Naive thymus-derived CD4-positive, alpha-beta T cell (primary cell): ENCODE measurements around the gene TMEM40. TPM values are rescaled to one million over a fixed set of nuclear protein-coding genes. Genes with fewer than 3 reads are reported as not detected.
"Not testable (repeated sequence)": the region's sequence is repeated elsewhere in the genome, so short reads cannot be mapped to it uniquely, and the experiment has no call there.

Experiments
- ATAC-seq: fragments of 150-1000 bp; cut with Tn5 transposase; 2 replicates; pipeline ENCODE4 v1.10.0; 2021; ENCODE audit warnings: mild to moderate bottlenecking, moderate library complexity
- CTCF ChIA-PET: fragments of 350-600 bp; sonication (Branson Sonifier 250); formaldehyde crosslinking; loops from one replicate; lab custom pipeline; 2021; ENCODE audit warnings: antibody characterized with exemption; lab: Charles Lee
- POLR2A ChIA-PET: fragments of 350-600 bp; sonication (Branson Sonifier 250); formaldehyde crosslinking; loops from one replicate; lab custom pipeline; 2021; ENCODE audit warnings: antibody characterized with exemption, inconsistent platforms; lab: Charles Lee
- DNase-seq, 9 donors: peaks; one replicate each; pipeline versions ENCODE4 v3.0.0 to v3.0.0-alpha.2; 2020 to 2022; ENCODE audit warnings: mixed read lengths in 1 of 9
- H3K27ac ChIP-seq: one replicate; pipeline ENCODE4 v1.7.0; 2013; ENCODE audit warnings: mild to moderate bottlenecking, low read depth, low read length, moderate library complexity
- H3K27me3 ChIP-seq, 2 donors: one replicate each; pipeline ENCODE4 v1.7.0; 2013; ENCODE audit warnings: low read length in 2 of 2, mild to moderate bottlenecking in 2 of 2, moderate library complexity in 2 of 2; ENCODE audit not compliant: control insufficient read depth in 2 of 2, insufficient read depth in 2 of 2
- H3K36me3 ChIP-seq, 3 experiments: 1 replicate in 2 of 3; 2 replicates in 1 of 3; pipeline ENCODE4 v1.7.0; 2013; ENCODE audit warnings: low read length in 3 of 3, mild to moderate bottlenecking in 3 of 3, moderate library complexity in 1 of 3; ENCODE audit not compliant: insufficient read depth in 3 of 3, control insufficient read depth in 2 of 3
- H3K4me1 ChIP-seq, 2 donors: one replicate each; pipeline ENCODE4 v1.7.0; 2013; ENCODE audit warnings: low read length in 2 of 2, mild to moderate bottlenecking in 2 of 2, moderate library complexity in 1 of 2; ENCODE audit not compliant: control insufficient read depth in 2 of 2, insufficient read depth in 2 of 2
- H3K4me3 ChIP-seq: 2 replicates; pipeline ENCODE4 v1.7.0; 2013; ENCODE audit warnings: mild to moderate bottlenecking, low read length
- H3K9me3 ChIP-seq, 3 experiments: 1 replicate in 2 of 3; 2 replicates in 1 of 3; pipeline ENCODE4 v1.7.0; 2013; ENCODE audit warnings: low read length in 3 of 3; ENCODE audit not compliant: control insufficient read depth in 2 of 3
- H3K27ac Mint-ChIP-seq, 9 donors: one replicate each; pipeline ENCODE4 v1.8.0; 2020 to 2022; ENCODE audit warnings: mixed read lengths in 9 of 9, mild to moderate bottlenecking in 8 of 9, moderate library complexity in 5 of 9, inconsistent platforms in 2 of 9
- H3K27me3 Mint-ChIP-seq, 5 donors: one replicate each; pipeline ENCODE4 v1.8.0; 2021 to 2022; ENCODE audit warnings: mixed read lengths in 5 of 5, mild to moderate bottlenecking in 1 of 5
- H3K36me3 Mint-ChIP-seq, 5 donors: one replicate each; pipeline ENCODE4 v1.8.0; 2020 to 2022; ENCODE audit warnings: mixed read lengths in 5 of 5, mild to moderate bottlenecking in 3 of 5, inconsistent platforms in 1 of 5
- H3K4me1 Mint-ChIP-seq, 7 donors: one replicate each; pipeline ENCODE4 v1.8.0; 2020 to 2022; ENCODE audit warnings: mixed read lengths in 7 of 7, mild to moderate bottlenecking in 3 of 7, inconsistent platforms in 1 of 7
- H3K4me3 Mint-ChIP-seq, 10 donors: one replicate each; pipeline ENCODE4 v1.8.0; 2020 to 2022; ENCODE audit warnings: mild to moderate bottlenecking in 10 of 10, mixed read lengths in 10 of 10, moderate library complexity in 6 of 10, inconsistent platforms in 2 of 10
- H3K9me3 Mint-ChIP-seq, 11 donors: one replicate each; pipeline ENCODE4 v1.8.0; 2020 to 2022; ENCODE audit warnings: mixed read lengths in 11 of 11, mild to moderate bottlenecking in 4 of 11, inconsistent platforms in 1 of 11, moderate library complexity in 1 of 11
- intact Hi-C, 2 donors: fragments of 100-400 bp; cut with micrococcal nuclease; formaldehyde crosslinking; loops; one replicate each; pipeline ENCODE4 v1.15.1; 2023
- polyA plus RNA-seq, 2 donors: library from polyadenylated mRNA; unstranded; fragments of 300-500 nt; fragmentation: Illumina TruSeq; gene quantifications; one replicate each; pipeline ENCODE4 v1.2.3, GENCODE V29; 2021
- total RNA-seq, 6 experiments: library from RNA in 5 of 6; stranded (reverse) in 5 of 6; gene quantifications; 1 replicate in 5 of 6; 2 replicates in 1 of 6; pipeline ENCODE4 v1.2.3 and lab custom pipeline; 2021 to 2026

The TMEM40 gene
- total and polyA plus RNA-seq, 7 experiments from 2014 or later: 1.1 TPM; not detected in 6

DNA sequence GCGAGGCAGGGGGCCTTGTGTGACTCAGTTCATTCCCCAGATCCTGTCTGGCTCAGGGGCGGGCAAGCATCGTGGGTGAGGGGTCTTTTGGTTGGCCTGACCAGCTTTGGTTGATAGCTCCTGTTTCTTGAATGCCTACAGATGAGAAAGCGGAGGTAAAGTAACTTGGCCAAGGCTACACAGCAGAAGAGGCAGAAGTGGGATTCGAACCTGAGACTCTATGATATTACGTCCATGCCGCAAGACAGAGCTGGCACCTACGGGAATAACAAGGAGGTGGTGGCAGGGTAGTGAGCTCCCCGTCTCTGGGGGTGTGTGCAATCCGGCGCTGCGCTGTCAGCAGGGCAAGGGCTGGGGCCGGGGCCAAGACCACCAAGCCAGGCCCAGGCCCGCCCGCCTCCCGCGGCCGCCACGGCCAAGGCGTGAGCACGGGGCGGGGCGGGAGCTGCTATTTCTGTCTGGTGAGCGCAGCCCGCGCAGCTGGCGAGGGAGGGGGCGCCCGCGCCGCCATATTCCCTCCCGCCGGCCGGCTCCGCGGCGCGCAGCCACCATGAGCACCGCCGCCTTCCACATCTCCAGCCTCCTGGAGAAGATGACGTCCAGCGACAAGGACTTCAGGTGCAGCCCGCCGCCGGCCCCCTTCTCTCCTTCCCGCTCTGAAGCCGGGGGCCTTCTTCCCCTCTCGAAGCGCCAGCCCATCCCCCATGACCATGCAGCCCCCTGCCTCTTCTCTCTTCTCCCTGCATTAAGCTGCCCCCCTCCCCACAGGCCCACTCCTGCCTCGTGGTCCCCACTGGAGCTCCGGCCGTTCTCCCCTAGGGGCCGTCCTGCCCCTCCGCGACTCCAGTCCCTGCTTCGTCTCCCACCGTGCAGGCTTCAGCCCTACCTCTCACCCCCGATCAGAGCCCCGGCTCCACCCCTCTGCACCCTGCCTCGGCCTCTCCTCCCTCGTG lies 37.4 kb upstream of the TMEM40 start, which contains the start of gene CAND2:
TSS of gene CAND2 (plus strand) at position 510 of the 953 bp plus-strand sequence. CDS start at position 551, 41 bp downstream.
- peak within 1 kb of the TSS; percentile 55 for H3K27ac ChIP-seq
- no peaks in the 10 kb centered on the region for H3K9me3 Mint-ChIP-seq
- ChIA-PET CTCF (interaction anchor here (0.7 to 2.7 kb wide), 6 partner anchors 10 to 201 kb away, joined by 3 to 11 read pairs (median 3); partner anchors contain the start of gene RPL32), POLR2A (interaction anchor here (0.6 to 3.4 kb wide), 3 partner anchors 13 to 342 kb away, joined by 3 to 26 read pairs (median 15); partner anchors contain the start of gene RPL32)
- intact Hi-C loops: loop anchor here in 1 of 2 donors (1.0 to 5.0 kb wide), 3 partner anchors 14 to 134 kb away; partner anchors contain the start of genes RAF1 and RPL32
- peaks cover 0 to 33% (median 6%) of the 10 kb centered on the region in 5 donors for H3K27me3 Mint-ChIP-seq
- H3K9me3 ChIP-seq: no peaks in the 10 kb centered on the region
- ATAC-seq (peak; percentile 82), DNase-seq (peak; percentile 22 to 58 (median 40))
- H3K4me3 ChIP-seq: peak within 1 kb of the TSS; percentile 66
- H3K36me3 Mint-ChIP-seq: no peaks in the 10 kb centered on the region
- H3K27ac Mint-ChIP-seq: peak within 1 kb of the TSS in 8 of 9 donors; percentile 76 to 97 (median 82)
- H3K4me3 Mint-ChIP-seq: peak within 1 kb of the TSS; percentile 74 to 95 (median 89)
- peaks cover 0 to 28% (median 11%) of the 10 kb centered on the region in 7 donors for H3K4me1 Mint-ChIP-seq
- no peaks in the 10 kb centered on the region for H3K27me3 ChIP-seq
- no peaks in the 10 kb centered on the region for H3K36me3 ChIP-seq
- peaks cover 0 to 5% of the 10 kb centered on the region in 2 donors for H3K4me1 ChIP-seq

DNA sequence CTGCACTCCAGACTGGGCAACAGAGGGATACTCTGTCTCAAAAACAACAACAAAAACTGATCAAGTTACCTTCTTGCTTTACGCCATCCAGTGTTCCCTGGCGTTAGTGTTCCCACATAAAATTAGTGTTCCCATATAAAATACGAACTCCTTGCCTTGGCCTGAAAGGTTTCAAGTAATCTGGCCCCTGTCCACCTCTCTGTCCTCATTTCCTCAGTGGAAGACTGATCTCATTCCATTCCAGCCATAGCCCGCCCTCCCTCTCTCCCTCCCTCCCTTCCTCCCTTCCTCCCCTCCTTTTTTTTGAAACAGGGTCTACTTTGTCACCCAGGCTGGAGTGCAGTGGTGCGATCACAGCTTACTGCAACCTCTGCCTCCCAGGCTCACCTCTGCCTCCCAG lies 34.6 kb upstream of the TMEM40 start:
- Histone ChIP-seq H3K27me3 (no peaks in the 10 kb centered on the region), H3K4me1 (peaks cover 0 to 5% of the 10 kb centered on the region in 2 donors), H3K4me3 (no peak overlapping the region), H3K27ac (no peak overlapping the region), H3K9me3 (no peaks in the 10 kb centered on the region), H3K36me3 (no peaks in the 10 kb centered on the region)
- H3K9me3 Mint-ChIP-seq: peaks cover 0 to 2% (median 0%) of the 10 kb centered on the region in 11 donors
- peaks cover 0 to 28% (median 11%) of the 10 kb centered on the region in 7 donors for H3K4me1 Mint-ChIP-seq
- intact Hi-C loops: no loop called here
- H3K27me3 Mint-ChIP-seq: peaks cover 0 to 36% (median 6%) of the 10 kb centered on the region in 5 donors
- DNase-seq: no peak
- no peak overlapping the region for H3K4me3 Mint-ChIP-seq
- POLR2A ChIA-PET: no interaction called here
- CTCF ChIA-PET: no interaction called here
- peak overlapping the region in 1 of 9 donors; percentile 36 for H3K27ac Mint-ChIP-seq
- no peak for ATAC-seq
- H3K36me3 Mint-ChIP-seq: no peaks in the 10 kb centered on the region

DNA sequence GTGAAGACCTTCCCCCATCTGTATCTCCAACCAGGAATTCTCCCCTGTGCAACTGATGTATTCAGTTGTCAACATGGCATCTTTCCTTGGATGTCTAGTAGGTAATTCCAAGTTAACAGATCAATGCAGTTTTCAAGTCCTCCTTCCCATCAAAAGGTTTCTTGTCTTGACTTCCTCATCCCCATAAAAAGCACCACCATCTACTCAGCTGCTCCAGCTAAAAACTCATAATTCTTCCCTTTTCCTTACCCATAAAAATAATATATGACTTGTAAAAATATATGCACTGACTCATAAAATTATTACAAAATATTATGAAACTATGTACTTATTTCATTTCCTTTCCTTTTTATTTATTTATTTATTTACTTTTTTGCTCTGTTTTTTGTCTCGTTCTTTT lies 32.4 kb upstream of the TMEM40 start:
- Histone ChIP-seq H3K4me3 (no peak overlapping the region), H3K36me3 (no peaks in the 10 kb centered on the region), H3K27ac (no peak overlapping the region), H3K9me3 (no peaks in the 10 kb centered on the region), H3K4me1 (peaks cover 0 to 5% of the 10 kb centered on the region in 2 donors), H3K27me3 (no peaks in the 10 kb centered on the region)
- ATAC-seq (no peak), DNase-seq (no peak)
- no peak overlapping the region for H3K27ac Mint-ChIP-seq
- H3K4me1 Mint-ChIP-seq: peaks cover 0 to 14% (median 6%) of the 10 kb centered on the region in 7 donors
- H3K9me3 Mint-ChIP-seq: peaks cover 0 to 2% (median 0%) of the 10 kb centered on the region in 11 donors
- H3K4me3 Mint-ChIP-seq: no peak overlapping the region
- intact Hi-C loops: no loop called here
- ChIA-PET CTCF (interaction anchor here (0.6 to 0.9 kb wide), 2 partner anchors 19 to 100 kb away, joined by 3 read pairs; no protein-coding TSS in a partner anchor), POLR2A (no interaction called here)
- H3K36me3 Mint-ChIP-seq: no peaks in the 10 kb centered on the region
- H3K27me3 Mint-ChIP-seq: peaks cover 0 to 23% (median 6%) of the 10 kb centered on the region in 5 donors

DNA sequence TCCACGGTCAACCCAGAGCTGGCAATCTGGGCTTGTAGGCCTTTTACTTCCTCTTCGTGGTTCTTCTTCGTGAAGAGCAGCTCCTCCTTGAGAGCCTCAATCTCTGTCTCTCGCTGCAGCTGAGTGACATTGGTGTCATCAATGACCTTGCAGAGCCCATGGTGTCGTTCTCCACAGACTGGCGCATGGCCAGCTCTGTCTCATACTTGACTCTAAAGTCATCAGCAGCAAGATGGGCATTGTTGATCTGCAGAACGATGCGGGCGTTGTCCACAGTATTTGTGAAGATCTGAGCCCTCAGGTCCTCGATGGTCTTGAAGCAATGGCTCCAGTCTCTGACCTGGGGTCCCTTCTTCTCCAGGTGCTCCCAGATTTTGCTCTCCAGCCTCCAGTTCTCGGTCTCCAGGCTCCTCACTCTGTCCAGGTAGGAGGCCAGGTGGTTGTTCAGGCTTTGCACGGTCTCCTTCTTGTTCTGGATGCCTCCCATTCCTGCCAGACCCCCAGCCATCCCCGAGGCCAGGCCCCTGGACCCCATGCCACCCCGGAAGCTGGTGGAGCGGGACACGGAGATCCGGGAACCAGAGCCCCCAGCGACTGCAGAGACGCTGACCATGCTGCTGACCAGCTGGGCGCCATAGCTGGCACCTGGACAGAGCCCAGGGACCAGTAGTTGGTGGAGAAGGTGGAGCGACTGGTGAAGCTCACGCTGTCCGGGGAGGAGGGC lies 29.1 kb upstream of the TMEM40 start:
- ChIA-PET CTCF (interaction anchor here (0.6 to 2.7 kb wide), 6 partner anchors 19 to 462 kb away, joined by 3 to 14 read pairs (median 8); partner anchors contain the start of gene RPL32), POLR2A (interaction anchor here (2.2 kb wide), 1 partner anchor 53 kb away, joined by 8 read pairs; the partner anchor contains the start of gene RPL32)
- intact Hi-C loops: loop anchor here (1.0 kb wide), 3 partner anchors 22 to 104 kb away; partner anchors contain the start of gene RPL32 (in 1 of the 2)
- not testable (repeated sequence) for H3K36me3 Mint-ChIP-seq, H3K4me1 ChIP-seq, H3K4me3 ChIP-seq, ATAC-seq, H3K4me3 Mint-ChIP-seq, H3K9me3 Mint-ChIP-seq, H3K9me3 ChIP-seq, DNase-seq, H3K27ac ChIP-seq, H3K27ac Mint-ChIP-seq, H3K4me1 Mint-ChIP-seq, H3K36me3 ChIP-seq, H3K27me3 ChIP-seq
- peaks cover 0 to 26% (median 8%) of the 10 kb centered on the region in 5 donors for H3K27me3 Mint-ChIP-seq

DNA sequence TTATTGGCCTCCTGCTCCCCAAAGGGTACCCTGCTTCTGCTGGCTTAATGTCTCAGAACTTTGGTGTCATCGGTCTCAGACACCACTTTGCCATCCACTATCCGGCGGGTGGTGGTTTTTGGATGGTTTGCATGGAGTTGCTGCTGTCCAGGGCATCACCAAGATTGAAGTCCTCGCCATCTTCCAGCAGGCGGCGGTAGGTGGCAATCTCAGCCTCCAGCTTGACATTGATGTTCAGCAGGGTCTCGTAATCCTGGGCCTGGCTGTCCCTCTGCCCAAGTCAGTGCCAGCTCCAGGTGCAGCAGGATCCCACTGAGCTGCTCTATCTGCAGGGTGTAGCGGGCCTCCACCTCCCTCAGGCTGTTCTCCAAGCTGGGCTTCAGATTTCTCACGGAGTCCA lies 28.3 kb upstream of the TMEM40 start:
- ChIA-PET POLR2A (interaction anchor here (0.9 to 2.2 kb wide), 2 partner anchors 54 to 105 kb away, joined by 3 to 8 read pairs; partner anchors contain the start of gene RPL32), CTCF (interaction anchor here (0.7 to 2.7 kb wide), 9 partner anchors 9 to 104 kb away, joined by 3 to 14 read pairs (median 5); partner anchors contain the start of genes CAND2 and RPL32)
- H3K27me3 Mint-ChIP-seq: peaks cover 0 to 31% (median 14%) of the 10 kb centered on the region in 5 donors
- not testable (repeated sequence) for H3K27me3 ChIP-seq, H3K27ac Mint-ChIP-seq, H3K4me3 ChIP-seq, H3K9me3 ChIP-seq, ATAC-seq, H3K4me1 ChIP-seq, H3K27ac ChIP-seq, H3K4me3 Mint-ChIP-seq, H3K4me1 Mint-ChIP-seq, H3K36me3 ChIP-seq, H3K9me3 Mint-ChIP-seq, H3K36me3 Mint-ChIP-seq
- intact Hi-C loops: loop anchor here (1.0 kb wide), 3 partner anchors 23 to 105 kb away; partner anchors contain the start of gene RPL32 (in 1 of the 2)
- peak in 7 of 9 donors; percentile 27 to 53 (median 42) for DNase-seq

DNA sequence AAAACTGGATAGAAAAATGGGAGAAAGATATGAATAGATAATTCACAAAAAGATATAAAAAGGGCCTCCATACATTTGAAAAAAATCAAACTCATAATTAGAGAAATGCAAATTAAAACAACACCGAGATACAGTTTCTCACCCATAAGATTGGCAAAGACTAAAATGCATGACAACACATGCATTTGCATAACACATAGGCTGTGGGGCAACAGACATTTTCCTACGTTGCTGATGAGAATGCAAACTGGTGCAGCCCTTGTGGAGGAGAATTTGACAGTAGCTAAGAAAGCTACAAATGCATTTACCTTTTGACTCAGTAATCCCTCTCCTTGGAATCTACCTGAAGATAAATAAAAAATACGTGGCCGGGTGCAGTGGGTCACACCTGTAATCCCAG lies 26.0 kb upstream of the TMEM40 start:
- ATAC-seq (no peak), DNase-seq (no peak)
- no peak overlapping the region for H3K27ac Mint-ChIP-seq
- Histone ChIP-seq H3K36me3 (no peaks in the 10 kb centered on the region), H3K27ac (no peak overlapping the region), H3K27me3 (no peaks in the 10 kb centered on the region), H3K4me3 (no peak overlapping the region), H3K4me1 (no peaks in the 10 kb centered on the region), H3K9me3 (no peaks in the 10 kb centered on the region)
- H3K27me3 Mint-ChIP-seq: peaks cover 0 to 34% (median 21%) of the 10 kb centered on the region in 5 donors
- POLR2A ChIA-PET: interaction anchor here (1.0 kb wide), 1 partner anchor 14 kb away, joined by 3 read pairs; no protein-coding TSS in a partner anchor
- H3K9me3 Mint-ChIP-seq: peaks cover 0 to 2% (median 0%) of the 10 kb centered on the region in 11 donors
- CTCF ChIA-PET: no interaction called here
- H3K4me3 Mint-ChIP-seq: no peak overlapping the region
- no peaks in the 10 kb centered on the region for H3K36me3 Mint-ChIP-seq
- intact Hi-C loops: no loop called here
- no peaks in the 10 kb centered on the region for H3K4me1 Mint-ChIP-seq
